GM23248 (cell line): ENCODE results near the gene BBIP1. TPM values are rescaled to one million over a fixed set of nuclear protein-coding genes. Genes with fewer than 3 reads are reported as not detected.

ENCODE experiments used
- DNase-seq: peaks from one replicate; pipeline ENCODE4 v3.0.0-alpha.2; 2015
- H2AFZ ChIP-seq: fragments of 200-600 bp; sonication (generic); 2 replicates; pipeline ENCODE4 v1.6.1; 2016; ENCODE audit warnings: antibody characterized with exemption
- H3F3A ChIP-seq: fragments of 200-600 bp; sonication (generic); 2 replicates; pipeline ENCODE4 v1.6.1; 2016; ENCODE audit warnings: mild to moderate bottlenecking, antibody characterized with exemption, mixed run types; ENCODE audit not compliant: insufficient read depth
- H3K27ac ChIP-seq: fragments of 200-600 bp; sonication (generic); 2 replicates; pipeline ENCODE4 v1.5.1; 2016; ENCODE audit warnings: mild to moderate bottlenecking
- H3K27me3 ChIP-seq: fragments of 200-600 bp; sonication (generic); replicated peaks from 2 replicates; pipeline ENCODE4 v1.6.1; 2016; ENCODE audit warnings: mild to moderate bottlenecking; ENCODE audit not compliant: insufficient read depth
- H3K36me3 ChIP-seq: fragments of 200-600 bp; sonication (generic); 2 replicates; pipeline ENCODE4 v1.6.1; 2016; ENCODE audit warnings: low read depth, mild to moderate bottlenecking
- H3K4me1 ChIP-seq: fragments of 200-600 bp; sonication (generic); 2 replicates; pipeline ENCODE4 v1.6.1; 2016; ENCODE audit warnings: mild to moderate bottlenecking; ENCODE audit not compliant: insufficient read depth
- H3K4me2 ChIP-seq: fragments of 200-600 bp; sonication (generic); one replicate; pipeline ENCODE4 v1.6.1; 2016; ENCODE audit warnings: mild to moderate bottlenecking; ENCODE audit not compliant: unreplicated experiment
- H3K4me3 ChIP-seq: fragments of 200-600 bp; sonication (generic); 2 replicates; pipeline ENCODE4 v1.5.1; 2016; ENCODE audit warnings: mild to moderate bottlenecking
- H3K79me2 ChIP-seq: fragments of 200-600 bp; sonication (generic); 2 replicates; pipeline ENCODE4 v1.6.1; 2016; ENCODE audit warnings: mild to moderate bottlenecking; ENCODE audit not compliant: insufficient read depth
- H3K9ac ChIP-seq: fragments of 200-600 bp; sonication (generic); 2 replicates; pipeline ENCODE4 v1.6.1; 2016; ENCODE audit warnings: mild to moderate bottlenecking
- H3K9me2 ChIP-seq: fragments of 200-600 bp; sonication (generic); 2 replicates; pipeline ENCODE4 v1.6.1; 2016; ENCODE audit warnings: mixed run types, mild to moderate bottlenecking, moderate library complexity; ENCODE audit not compliant: insufficient read depth
- H3K9me3 ChIP-seq: fragments of 200-600 bp; sonication (generic); one replicate; pipeline ENCODE4 v1.6.1; 2017; ENCODE audit warnings: low read depth
- H4K20me1 ChIP-seq: fragments of 200-600 bp; sonication (generic); 2 replicates; pipeline ENCODE4 v1.6.0; 2016; ENCODE audit not compliant: insufficient read depth
- EZH2 ChIP-seq: fragments of 200-600 bp; sonication (generic); IDR thresholded peaks from 2 replicates; pipeline ENCODE4 v1.6.1; 2018; ENCODE audit warnings: antibody characterized with exemption, mild to moderate bottlenecking; ENCODE audit not compliant: insufficient read depth, poor library complexity, severe bottlenecking
- EZH2phosphoT487 ChIP-seq: fragments of 200-600 bp; sonication (generic); IDR thresholded peaks from 2 replicates; pipeline ENCODE4 v1.6.1; 2018; ENCODE audit warnings: antibody characterized with exemption, moderate library complexity, mild to moderate bottlenecking, low read depth; ENCODE audit not compliant: insufficient read depth
- WGBS, 2 experiments: methylation state at CpG; one replicate each; pipeline ENCODE4 v1.1.6; 2015 to 2017; ENCODE audit warnings: low lambda C conversion rate in 2 of 2, low coverage in 1 of 2; ENCODE audit errors: missing lambda C conversion rate in 2 of 2; 5-methylcytosine and 5-hydroxymethylcytosine counted together
- in situ Hi-C: fragments of 300-500 bp; cut with MboI; formaldehyde crosslinking; loops from 2 replicates; pipeline ENCODE4 v1.15.0; 2020
- polyA plus RNA-seq: library from polyadenylated mRNA; unstranded; fragments of >200 nt; fragmentation: Nextera tagmentation; extraction: Ambion mirVana; gene quantifications from 2 replicates; pipeline ENCODE4 v1.2.1, GENCODE V29; 2016
- total RNA-seq: library from RNA; depleted of rRNA; stranded (reverse); fragments of >200 nt; shearing (Covaris generic); gene quantifications from 2 replicates; pipeline ENCODE4 v1.2.3, GENCODE V29; 2014

BBIP1 gene
- total and polyA plus RNA-seq, 2 experiments from 2014 or later, result 17.3 to 44.4 TPM

DNA sequence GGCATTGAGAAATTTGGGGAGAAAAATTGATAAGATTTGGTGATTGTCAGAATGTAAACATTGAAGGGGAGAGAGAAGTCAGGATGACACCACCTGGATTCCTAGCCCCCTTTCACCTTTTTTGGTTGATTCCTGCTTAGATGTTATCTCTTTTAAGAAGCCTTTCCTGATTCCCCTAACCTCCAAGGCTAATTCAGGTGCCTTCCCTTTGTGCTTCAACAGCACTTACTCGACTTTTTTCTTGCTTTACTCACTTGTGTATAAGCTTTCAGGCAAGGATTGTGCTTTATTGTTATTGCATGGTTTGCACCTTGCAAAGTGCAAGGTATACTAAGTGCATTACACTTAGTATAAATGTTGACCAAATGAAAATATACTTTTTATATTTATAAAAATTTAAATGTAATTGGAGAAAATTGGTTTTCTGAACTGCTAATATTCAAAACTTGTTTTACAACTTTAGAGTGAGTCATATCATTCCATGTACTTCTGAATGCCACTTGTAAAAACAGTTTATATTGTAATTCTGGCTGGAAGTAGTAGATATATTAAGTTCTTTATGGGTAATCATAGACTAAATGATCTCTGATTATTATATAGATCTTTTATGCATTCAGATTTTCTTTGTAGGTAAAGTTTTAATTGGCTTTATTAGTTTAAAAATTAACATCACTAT lies 13.7 kb upstream of the BBIP1 start:
- Histone ChIP-seq H3K27ac (no peak overlapping the region), H3K27me3 (no peaks in the 10 kb centered on the region), H3K4me3 (no peak overlapping the region), H3K9me2 (no peaks in the 10 kb centered on the region), H2AFZ (no peak overlapping the region), H3F3A (0 out of 2 replicates have a peak, but pooled peaks cover 4% of the 10 kb centered on the region), H4K20me1 (peaks cover 50% of the 10 kb centered on the region), H3K79me2 (peaks cover 100% of the 10 kb centered on the region), H3K9me3 (no peaks in the 10 kb centered on the region), H3K36me3 (no peaks in the 10 kb centered on the region), H3K4me2 (no peak overlapping the region), H3K4me1 (peaks cover 7% of the 10 kb centered on the region), H3K9ac (no peak overlapping the region)
- in situ Hi-C loops, result no loop called here
- 97 to 100% methylated on average over 1 of the region's 1 CpG for whole genome bisulfite sequencing, 2 experiments
- DNase-seq, result peak; percentile 25
- TF ChIP-seq EZH2phosphoT487 (no peak), EZH2 (no peak)

GRCh38 chr10:110931769-110932381 lies 12.9 kb upstream of the BBIP1 start:
- Histone ChIP-seq H3K27ac (no peak overlapping the region), H3K9me3 (no peaks in the 10 kb centered on the region), H3K4me3 (no peak overlapping the region), H3K79me2 (peaks cover 100% of the 10 kb centered on the region), H3K9ac (no peak overlapping the region), H3K4me2 (no peak overlapping the region), H3K4me1 (peaks cover 7% of the 10 kb centered on the region), H3F3A (0 out of 2 replicates have a peak, but pooled peaks cover 4% of the 10 kb centered on the region), H3K27me3 (no peaks in the 10 kb centered on the region), H3K9me2 (no peaks in the 10 kb centered on the region), H3K36me3 (no peaks in the 10 kb centered on the region), H4K20me1 (peaks cover 50% of the 10 kb centered on the region), H2AFZ (no peak overlapping the region)
- no peak for DNase-seq
- WGBS, 2 experiments, result 98 to 100% methylated on average over 1 of the region's 1 CpG
- TF ChIP-seq EZH2phosphoT487, result no peak
- TF ChIP-seq EZH2, result no peak
- in situ Hi-C loops, result no loop called here

DNA sequence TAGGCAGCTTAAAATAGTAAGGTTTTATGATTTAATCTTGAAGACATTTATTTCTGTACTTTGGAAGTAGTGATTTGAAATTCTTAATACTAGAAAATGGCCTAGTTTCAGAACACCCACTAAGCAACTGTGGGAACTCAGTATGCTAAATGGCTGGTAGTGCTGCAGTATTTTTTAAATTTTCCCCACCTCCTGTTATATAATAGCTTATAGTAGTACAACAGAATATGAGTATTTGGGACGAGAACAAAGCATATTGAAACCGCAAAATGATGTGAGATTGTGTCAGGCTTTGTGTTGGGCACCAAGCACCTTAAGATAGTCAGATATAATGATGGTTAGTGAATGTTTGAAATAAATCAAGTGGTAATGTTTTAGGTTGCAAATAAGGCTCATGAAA lies 8.5 kb upstream of the BBIP1 start:
- TF ChIP-seq EZH2 (no peak), EZH2phosphoT487 (no peak)
- Histone ChIP-seq H4K20me1 (peaks cover 50% of the 10 kb centered on the region), H3K4me1 (peaks cover 15% of the 10 kb centered on the region), H3K36me3 (no peaks in the 10 kb centered on the region), H3K27ac (no peak overlapping the region), H3K27me3 (no peaks in the 10 kb centered on the region), H3K4me2 (no peak overlapping the region), H3F3A (0 out of 2 replicates have a peak, but pooled peaks cover 4% of the 10 kb centered on the region), H3K9me3 (no peaks in the 10 kb centered on the region), H3K4me3 (no peak overlapping the region), H2AFZ (no peak overlapping the region), H3K79me2 (peaks cover 100% of the 10 kb centered on the region), H3K9ac (no peak overlapping the region), H3K9me2 (no peaks in the 10 kb centered on the region)
- WGBS, 2 experiments, result 87 to 88% methylated on average over 2 of the region's 2 CpGs
- in situ Hi-C loops, result no loop called here
- DNase-seq, result no peak

GRCh38 chr10:110923856-110924493 lies 5.0 kb upstream of the BBIP1 start:
- H3K27ac ChIP-seq, result no peak overlapping the region
- in situ Hi-C loops, result no loop called here
- H3K79me2 ChIP-seq, result peaks cover 91% of the 10 kb centered on the region
- no peaks in the 10 kb centered on the region for H3K9me3 ChIP-seq
- WGBS, 2 experiments, result 33 to 39% methylated on average over 2 of the region's 2 CpGs
- TF ChIP-seq EZH2, result no peak
- TF ChIP-seq EZH2phosphoT487, result no peak
- peaks cover 10% of the 10 kb centered on the region for H3F3A ChIP-seq
- no peak overlapping the region for H3K4me3 ChIP-seq
- H3K4me2 ChIP-seq, result peak overlapping the region; percentile 8
- peaks cover 30% of the 10 kb centered on the region for H3K4me1 ChIP-seq
- H2AFZ ChIP-seq, result no peak overlapping the region
- no peak overlapping the region for H3K9ac ChIP-seq
- no peaks in the 10 kb centered on the region for H3K36me3 ChIP-seq
- H3K27me3 ChIP-seq, result no peaks in the 10 kb centered on the region
- peak; percentile 25 for DNase-seq
- no peaks in the 10 kb centered on the region for H3K9me2 ChIP-seq
- H4K20me1 ChIP-seq, result peaks cover 31% of the 10 kb centered on the region
